ENCODE measurements around the gene LPP.
A peak's percentile ranks its signal among the peaks of the same experiment; 100 is the strongest.

LPP gene

DNA sequence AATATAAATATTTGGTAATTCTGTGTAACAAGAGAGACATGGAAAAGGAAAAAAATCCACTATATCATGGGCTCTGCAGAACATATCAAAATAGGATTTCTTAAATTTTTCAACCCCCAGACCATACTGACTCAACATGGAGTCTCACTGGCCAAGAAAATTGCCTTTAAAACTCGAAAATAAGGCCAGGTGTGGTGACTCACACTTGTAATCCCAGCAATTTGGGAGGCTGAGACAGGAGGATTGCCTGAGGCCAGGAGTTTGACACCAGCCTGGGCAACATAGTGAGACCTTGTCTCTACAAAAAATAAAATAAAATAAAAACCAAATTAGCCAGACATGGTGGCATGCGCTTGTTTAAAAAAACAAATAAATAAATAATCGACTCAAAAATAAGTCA lies 723.4 kb downstream of the LPP start:
- no peak for DNase-seq (ENCODE audit: low read depth)

DNA sequence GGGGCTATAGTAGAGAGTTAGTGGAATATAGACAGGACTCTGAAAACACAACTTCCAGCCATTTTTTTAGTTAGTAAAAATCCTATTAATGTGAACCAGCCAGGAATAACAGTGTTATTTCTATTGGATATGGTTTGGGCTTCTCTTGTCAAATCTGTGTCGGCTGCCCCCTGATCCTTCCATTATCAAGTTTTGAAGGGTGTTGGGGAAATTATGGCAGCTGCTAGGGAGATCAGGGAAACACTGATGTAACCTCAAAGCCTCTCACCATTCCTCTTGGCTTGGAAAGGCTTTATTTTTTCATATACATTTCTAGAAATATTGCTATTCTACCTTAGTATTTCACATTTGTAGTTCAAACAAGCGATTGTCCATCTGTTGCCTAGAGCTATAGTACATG lies 724.1 kb downstream of the LPP start:
- no peak for DNase-seq (ENCODE audit: low read depth)

DNA sequence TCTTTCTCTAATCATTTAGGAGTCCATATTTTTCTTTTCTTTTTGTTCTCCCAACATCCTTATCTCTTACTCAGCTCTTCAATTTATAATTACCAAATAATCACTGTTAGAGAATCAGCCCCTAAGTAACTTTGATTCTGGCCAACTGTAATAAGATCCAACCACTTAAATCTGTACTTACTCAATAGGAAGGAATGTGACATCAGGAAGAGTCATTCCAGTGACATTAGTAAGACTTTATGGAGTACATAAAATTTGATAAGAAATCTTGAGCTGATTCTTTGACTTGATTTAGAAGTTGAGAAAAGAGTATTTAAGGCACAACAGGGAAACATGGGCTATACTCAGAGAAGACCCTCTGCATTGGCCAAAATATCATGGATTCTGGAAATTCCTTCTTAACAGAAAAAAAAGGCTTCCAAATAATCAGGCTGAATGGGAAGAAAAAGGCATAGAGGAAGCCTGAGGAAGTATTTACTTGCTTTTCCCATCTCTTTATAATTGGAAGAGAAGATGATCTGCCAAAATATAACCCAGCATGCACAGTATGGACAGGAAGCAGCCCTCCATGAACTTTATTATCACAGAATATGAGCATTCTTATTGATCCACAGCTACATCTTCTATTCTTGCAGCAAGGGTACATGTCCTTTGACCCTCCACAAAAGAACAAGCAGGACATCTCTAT lies 728.1 kb downstream of the LPP start:
- DNase-seq (ENCODE audit: low read depth) = peak; percentile 73

DNA sequence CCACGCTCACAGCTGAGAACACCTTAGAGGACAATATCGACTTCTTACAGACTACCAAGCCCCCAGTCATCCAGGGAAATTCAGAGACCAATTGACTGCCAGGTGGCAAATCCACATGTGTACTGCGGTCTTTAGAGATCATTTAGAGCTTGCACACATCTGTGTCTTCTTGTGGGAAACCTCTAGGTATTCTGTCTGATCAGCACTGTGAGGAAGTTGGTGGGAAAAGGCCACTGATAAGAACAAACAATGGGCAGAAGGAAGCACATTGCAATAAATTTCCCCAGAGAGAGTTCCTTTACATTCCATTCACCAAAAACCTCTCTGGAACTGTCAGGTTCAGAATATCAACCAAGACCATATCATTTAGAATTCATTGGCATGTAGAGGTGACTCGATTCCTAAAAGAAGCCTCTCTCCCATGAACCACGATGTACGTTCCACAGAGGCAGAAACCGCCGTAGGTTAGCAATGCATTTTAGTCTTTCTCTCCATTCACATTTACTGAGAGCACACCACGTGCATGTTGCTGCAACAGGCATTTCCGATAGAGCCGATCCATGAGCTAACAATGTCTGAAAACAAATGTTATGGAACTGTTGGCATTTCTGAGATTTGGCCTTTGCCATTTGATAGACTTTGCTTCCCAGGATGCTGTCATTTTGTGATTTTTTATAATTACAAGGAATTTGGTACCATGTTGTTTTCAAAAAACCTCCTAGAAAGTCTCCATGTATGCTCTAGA lies 730.5 kb downstream of the LPP start:
- no peak for DNase-seq (ENCODE audit: low read depth)

DNA sequence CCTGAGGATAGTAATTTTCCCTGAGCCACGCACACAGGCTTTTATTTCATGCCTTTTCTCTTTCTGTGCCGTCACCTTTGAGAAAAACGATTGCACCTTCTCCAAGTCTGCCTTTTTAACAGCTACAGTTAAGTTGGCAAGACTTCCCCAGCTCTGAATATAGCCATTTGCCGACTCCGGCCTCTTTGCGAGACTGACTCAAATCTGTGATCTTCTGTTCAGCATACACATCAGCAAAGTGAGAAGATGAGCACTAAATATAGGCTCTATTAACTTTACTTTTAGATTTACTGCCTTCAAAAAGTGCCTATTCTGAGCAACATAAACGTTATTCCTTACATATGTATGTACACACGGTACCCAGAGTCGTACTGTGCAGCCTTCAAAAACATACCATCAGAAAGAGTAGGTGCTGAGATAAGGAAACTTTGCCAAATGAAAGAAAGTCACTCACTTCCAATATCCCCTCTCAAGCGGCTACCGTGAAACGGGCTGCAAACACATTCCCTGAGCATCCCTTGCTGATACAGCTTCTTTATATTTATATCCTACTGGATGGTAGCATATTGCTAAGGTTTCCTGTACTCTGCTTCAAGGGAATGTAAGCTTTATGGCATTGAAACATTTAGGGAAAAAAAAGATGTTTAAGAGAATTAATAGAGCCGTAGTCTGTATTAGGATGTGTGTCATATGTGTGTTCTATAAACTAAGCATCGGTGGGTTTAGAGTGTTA lies 734.5 kb downstream of the LPP start:
- no peak for DNase-seq (ENCODE audit: low read depth)

DNA sequence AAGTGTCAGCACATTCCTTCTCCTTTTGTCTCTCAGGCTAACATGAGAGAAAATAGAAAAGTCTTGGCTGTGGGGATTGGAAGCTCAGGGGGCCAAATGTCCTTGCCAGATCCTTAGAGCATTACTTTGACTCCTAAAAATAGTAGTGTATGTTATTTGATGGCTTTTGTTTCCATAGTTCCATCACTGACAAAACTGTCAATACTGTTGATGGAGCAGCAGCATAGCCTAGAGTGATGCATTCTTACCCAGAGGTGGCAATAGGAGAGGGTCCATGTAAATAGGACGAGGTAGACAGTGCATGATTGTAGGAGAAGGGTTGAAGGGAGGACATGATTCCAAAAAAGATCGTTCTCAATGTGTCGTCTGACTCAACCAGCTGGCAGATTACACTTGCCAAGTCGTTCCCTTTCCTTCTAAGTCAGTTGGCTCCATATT lies 735.1 kb downstream of the LPP start:
- no peak for DNase-seq (ENCODE audit: low read depth)

DNA sequence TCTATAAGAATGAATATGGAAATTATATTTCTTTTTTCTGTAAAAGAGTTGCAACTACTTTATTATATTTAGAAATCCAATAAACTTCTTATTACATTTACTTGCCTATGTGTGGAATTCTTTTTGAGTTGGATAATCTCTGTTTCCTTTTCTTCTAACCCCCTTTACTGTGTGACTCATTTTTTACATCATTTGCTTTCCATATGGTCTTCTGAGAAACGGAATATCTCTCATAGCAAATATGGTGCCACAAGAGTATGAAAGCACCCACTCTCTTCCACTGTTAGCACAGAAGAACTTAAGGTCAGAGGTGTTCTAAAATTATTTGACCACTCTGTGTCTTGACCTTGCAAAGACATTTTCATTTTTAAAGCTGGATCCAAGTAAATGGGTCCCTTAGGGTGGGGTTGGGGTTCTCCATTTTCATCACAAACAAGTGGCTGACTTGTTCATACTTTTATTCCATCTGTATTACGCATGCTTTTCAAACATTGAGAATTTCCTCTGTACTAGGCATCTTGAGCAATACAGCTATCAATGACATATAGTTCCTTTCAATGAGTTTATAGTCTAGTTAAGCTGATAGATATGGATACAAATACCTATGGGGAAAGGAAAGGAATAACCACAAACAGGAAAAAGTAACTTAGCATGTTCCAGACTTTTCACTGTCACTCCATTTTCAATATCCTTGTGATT lies 736.8 kb downstream of the LPP start:
- DNase-seq (ENCODE audit: low read depth) = no peak

DNA sequence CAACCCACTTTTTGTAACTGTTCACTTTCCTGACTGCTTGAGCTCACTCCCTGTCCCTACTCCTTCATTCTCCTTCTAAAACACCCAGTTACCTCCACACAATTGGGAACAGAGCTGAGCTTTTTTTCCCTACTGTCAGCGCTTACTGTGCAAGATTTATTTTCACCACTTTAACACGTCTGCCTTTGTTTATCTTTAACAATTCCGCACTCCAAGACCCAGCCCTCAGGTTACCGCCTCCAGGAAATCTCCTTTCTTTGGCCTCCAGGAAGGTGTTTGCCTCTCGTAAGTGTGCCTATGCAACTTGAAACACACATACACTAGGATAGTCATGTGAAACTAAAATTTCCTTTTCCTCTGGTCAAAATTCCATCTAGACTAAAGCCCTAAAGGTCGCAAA lies 745.9 kb downstream of the LPP start:
- no peak for DNase-seq (ENCODE audit: low read depth)

DNA sequence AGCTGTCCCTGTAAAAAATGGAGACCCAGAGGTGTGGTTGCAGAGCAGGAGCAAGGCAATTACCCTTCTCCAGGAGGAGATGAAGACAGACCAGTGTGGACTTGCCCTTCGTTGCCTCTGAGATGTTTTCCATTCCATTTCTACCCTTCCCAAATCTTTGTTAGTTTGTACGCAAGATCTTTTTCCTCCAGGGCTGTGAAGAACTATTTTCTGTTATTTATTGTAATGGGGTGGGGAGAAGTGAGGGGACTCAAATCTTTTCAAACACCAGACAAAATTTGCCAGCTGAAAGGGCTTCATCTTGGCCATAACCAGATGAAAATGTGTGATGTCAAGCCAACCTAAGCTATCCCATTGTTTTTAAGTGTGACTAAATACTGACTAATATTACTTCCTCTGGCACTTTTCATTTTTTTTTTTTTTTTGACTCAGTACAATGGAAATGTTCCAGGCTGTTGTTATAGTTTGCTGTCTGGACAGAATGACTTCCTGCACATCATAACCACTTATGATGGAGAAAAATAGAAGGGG lies 746.5 kb downstream of the LPP start:
- peak; percentile 76 for DNase-seq (ENCODE audit: low read depth)

DNA sequence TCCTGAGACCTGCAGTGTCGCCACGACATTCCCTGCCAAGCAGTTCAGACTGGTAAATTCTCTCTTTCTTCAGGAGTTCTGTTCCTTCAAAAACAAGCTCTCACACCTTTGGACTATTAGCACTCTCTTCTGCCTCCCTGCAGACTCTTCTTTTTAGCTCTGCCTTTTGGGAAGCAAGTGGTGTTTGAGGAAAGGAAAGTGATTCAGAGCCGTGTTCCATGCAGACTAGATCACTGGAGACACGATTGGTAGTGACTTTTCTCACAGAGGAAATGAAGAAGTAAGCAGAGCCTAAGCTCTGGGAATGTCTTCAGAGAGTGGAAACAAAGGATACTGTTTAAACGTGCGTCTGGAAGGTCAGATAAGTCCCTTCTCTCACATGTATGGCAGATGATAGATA lies 747.2 kb downstream of the LPP start:
- DNase-seq (ENCODE audit: low read depth) = no peak

DNA sequence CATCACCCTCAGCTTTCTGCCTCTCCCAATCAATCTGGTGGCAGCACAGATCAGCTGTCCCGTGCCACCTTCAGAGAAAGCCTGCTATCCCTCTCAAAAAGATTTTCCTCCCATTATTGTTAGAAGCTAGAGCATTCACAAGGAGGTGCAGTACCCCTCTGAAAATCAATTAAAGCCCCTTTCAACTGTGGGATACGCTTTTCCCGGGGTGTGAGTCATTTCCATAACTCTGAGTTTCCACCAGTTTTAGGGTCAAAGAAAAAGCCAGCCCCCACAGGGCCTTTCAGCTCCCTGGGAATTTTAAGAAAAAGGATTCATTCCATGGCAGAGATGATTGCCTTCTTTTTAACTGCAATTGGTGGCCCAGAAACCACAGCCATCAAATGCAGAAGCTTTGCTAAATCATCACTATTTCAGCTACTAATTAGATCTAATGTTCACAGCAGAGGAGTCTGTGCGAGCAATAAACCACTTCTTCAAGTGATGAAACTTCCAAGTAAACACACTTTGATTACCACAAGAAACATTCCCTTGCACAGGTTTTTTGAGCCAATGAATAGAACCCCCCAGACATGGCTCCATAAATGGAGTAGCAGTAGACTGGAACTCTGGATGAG lies 747.8 kb downstream of the LPP start:
- DNase-seq (ENCODE audit: low read depth) = no peak

DNA sequence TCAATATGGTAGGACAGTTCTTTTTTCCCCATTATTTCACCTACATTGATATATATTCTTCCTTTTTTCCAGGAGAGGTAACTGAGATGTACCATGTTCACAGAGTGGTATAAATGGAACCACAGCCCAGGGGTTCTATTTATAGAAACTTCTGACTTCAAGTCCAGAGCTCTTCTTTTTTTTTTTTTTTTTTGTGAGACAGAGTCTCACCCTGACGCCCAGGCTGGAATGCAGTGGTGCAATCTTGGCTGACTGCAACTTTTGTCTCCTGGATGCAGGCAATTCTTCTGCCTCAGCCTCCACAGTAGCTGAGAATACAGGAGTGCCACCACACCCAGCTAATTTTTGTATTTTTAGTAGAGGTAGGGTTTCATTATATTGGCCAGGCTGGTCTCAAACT lies 750.7 kb downstream of the LPP start:
- no peak for DNase-seq (ENCODE audit: low read depth)

DNA sequence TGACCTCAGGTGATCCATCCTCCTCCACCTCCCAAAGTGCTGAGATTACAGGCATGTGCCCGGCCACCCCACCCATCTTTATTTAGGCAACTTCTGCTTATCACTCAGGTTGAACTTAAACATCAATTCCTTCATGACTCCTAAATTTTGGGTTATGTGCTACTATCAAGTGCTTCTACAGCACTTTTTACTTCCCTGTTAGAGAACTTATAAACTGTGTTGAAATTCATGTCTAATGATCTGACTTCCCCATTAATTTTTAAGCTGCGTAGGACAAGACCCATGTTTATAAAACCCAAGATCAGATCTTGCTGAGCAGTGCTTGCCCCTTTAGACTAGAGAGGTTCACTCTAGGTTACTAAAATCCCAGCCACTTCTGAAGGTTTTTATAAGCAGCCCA lies 751.6 kb downstream of the LPP start:
- no peak for DNase-seq (ENCODE audit: low read depth)

DNA sequence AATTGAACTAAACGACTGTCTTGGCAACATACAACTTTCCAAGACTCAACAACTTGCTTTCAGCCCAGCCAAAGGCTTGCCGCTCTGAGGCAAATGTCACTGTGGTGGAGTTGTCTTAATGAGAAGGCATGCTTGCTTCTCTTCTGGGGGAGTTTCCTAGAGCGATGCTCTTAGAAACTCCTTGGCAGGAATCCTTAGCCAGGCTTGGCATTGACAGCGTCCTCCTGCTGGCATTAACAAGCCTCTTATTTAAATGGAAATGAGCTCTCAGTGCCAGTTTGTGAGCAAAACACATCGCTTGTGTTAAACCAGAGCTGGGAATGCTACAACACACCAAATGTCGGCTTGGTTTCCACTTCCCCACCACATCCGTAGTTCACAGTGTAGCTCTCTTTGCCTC lies 752.3 kb downstream of the LPP start:
- no peak for DNase-seq (ENCODE audit: low read depth)

DNA sequence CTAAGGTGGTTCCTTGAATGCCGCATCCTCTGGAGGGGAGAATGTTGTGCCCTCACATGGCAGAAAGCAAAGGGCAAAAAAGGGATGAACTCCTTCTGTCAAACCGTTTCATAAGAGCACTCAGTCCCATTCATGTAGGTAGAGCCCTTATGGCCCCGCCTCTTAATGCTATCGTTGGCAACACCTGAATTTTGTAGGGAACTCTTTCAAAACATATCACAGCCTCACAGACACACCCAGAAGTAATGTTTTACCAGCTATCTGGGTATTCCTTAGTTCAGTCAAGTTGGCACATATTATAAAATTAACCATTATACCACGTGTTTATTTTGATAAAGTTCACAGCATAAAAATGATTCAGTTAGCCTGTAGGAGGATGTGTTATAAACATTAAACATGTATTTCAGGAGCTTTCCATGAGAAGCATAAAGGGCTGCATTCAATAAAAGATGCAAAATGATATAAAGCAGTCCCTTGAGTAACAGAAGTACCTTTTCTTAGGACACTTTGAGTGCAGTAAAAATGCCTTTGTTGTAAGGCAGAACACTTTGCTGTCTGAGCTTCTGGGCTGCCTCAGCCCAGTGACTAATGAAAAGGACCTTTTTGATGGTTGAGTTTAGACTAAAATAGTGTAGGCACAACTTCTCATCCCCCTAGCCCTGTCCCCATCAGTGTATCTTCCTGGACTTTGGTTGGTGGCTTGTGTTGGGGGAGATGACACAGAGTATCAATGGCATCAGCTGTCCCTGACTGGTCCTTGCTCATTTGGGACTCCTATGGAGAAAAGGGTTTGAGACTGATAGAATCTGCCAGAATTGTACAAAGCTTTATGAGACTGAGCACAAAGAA lies 754.3 kb downstream of the LPP start:
- no peak for DNase-seq (ENCODE audit: low read depth)

DNA sequence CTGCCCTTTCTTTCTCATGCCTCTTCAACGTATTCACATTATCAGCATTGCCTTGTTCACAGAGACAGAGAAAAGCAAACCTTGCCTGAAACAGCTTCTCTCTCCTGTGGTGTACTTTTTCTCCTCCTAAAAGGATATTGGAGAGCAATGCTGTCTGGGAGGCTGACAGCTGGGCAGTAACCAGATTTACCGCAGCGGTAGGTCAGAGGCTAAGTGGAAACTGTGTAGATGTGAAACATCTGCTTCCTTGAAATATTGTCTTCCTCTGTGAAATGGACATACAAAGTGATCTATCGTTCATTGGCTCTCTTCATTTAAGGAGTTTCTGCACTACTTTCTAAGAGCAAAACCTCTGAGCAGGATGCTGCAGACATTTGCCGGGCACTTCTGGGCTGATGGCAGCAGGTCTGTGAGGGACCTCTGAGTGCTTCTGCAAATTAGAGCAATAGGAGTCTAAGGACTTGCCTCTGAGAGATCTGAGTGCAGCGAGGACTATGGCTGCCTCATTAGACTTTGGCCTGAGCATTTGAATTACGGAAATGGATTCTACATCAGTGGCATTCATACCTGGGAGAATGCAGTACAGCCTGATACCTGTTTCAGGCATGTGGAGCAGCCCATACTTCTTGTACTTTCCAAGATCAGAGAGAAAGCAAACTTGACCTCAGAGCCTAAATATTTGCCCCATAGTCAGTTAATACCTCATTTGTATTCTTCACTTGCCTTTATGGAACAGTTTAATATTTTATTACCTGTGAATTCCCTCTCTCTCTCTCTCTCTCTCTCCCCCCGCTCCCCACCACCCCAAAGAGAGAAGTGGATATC lies 757.3 kb downstream of the LPP start:
- no peak for DNase-seq (ENCODE audit: low read depth)

DNA sequence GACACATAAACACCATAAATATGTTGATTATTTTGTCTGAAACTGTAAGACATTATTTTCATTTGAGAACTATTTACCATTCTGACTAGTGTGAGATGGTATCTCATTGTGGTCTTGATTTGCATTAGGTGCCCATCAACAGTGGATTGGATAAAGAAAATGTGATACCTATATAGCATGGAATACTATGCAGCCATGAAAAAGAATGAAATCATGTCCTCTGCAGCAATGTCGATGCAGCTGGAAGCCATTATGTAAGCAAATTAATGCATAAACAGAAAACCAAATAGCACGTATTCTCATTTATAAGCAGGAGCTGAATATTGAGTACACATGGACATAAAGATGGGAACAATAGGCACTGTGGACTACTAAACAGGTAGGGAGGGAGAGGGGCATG lies 759.1 kb downstream of the LPP start:
- no peak for DNase-seq (ENCODE audit: low read depth)

DNA sequence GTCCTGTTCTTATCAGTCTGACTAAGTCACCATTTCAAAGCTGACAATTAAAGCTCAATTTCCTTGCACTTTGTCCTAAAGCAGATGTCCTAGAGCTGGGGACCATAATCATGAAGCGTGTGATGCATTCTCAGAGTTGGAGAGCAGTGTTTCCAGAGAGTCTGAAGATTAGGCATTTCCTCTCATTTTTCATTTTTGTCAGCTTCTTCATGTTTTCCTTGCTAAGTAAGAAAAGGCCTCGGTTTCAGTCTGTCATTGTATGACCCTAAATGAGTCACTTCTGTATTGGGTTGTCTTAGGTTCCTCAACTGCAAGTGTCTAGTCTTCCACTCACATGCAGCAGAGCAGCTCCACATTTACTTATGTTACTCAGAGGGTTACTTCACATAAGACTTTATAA lies 760.6 kb downstream of the LPP start:
- DNase-seq (ENCODE audit: low read depth) = no peak

DNA sequence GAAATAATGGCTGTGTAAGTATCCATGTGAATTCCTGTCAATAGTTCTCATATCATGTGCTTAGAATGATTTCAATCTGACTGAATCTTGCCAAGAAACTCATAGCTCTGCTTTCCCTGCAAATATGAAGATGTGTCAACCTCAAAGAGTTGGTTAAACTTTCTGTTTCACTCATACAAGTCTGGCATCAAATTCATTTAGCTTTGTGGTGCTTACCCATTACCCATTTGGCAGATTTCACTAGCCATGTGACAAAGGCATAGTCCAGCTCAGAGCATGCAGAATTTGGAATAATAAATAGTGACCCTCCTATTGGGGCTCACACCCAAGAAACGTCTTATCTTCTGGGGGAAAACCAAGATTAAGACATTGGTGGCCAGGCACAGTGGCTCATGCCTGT lies 761.2 kb downstream of the LPP start:
- no peak for DNase-seq (ENCODE audit: low read depth)

DNA sequence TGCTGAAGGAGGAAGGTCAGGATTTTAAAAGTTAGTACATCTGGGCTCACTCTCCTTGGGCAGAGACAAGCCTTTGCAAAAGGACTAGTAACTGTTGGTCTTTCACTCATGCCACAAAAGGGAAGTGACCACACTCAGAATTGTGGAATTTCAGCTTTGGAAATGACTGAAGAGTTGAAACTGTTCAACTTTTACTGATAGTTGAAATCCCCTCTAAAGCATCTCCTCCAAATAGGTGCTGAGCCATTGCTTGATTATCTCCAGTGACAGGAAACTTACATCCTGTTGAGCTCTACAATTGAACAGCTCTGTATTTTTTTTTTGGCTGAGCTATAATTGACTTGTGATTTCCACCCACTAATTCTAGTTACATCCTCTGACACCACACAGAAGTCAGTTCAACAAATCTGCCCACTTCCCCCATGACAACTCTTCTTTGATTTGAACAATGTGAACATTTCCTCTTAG lies 763.0 kb downstream of the LPP start:
- DNase-seq (ENCODE audit: low read depth) = no peak

Measured in GM04503 (cell line).